CD1c-positive myeloid dendritic cell (primary cell): ENCODE measurements around the gene CFHR2.

Experiments
- DNase-seq: peaks from one replicate; pipeline ENCODE4 v3.0.0-alpha.2; 2016; ENCODE audit errors: extremely low spot score

The CFHR2 gene

GRCh38 chr1:197001828-197002227, 58.3 kb downstream of the CFHR2 start:
- DNase-seq: no peak

- no peak for DNase-seq
Measured at GRCh38 chr1:197003132-197003531, 59.6 kb downstream of the CFHR2 start.

DNA sequence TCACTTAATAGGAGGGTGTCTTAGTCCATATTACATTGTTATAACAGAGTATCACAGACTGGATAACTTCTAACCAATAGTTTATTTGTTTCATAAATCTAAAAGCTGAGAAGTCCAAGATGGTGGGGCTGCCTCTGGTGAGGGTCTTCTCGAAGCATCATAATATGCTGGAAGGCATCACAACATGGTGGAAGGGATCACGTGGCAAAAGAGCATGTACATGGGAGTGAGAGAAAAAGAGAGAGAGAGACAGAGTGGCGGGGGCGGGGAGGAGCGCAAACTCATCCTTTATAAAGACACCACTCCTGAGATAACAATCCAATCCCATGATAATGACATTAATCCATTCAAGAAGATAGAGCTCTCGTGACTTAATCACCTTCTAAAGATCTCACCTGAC, 65.3 kb downstream of the CFHR2 start:
- no peak for DNase-seq
